NCI-H82 (cell line): ENCODE measurements around the gene GALNT15.

ENCODE experiments used
- DNase-seq: peaks from one replicate; lab custom pipeline; 2025; lab: John Stamatoyannopoulos, UW

Gene GALNT15

GRCh38 chr3:16151109-16151508 lies 23.4 kb upstream of the GALNT15 start:
- no peak for DNase-seq

- no peak for DNase-seq
Observed at GRCh38 chr3:16168211-16168610, 6.3 kb upstream of the GALNT15 start.

DNA sequence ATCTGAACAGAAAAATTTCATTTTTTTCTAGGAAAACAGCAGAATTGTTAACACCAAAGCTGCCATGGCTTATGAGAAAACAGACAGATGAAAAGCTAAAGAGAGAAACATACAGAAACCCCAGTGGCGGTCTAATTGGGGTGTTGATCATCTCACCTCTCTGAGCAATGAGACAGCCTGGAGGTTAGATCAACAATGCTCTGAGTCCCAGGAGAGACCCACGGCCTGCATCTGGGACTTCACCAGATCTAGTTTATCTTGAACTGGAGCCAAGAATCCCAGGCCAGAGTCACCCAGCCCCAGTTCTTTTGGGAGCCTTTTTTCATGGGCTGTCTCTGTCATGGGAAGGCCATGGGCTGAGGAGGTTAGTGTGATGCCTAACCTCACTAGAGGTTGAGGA lies 3.5 kb upstream of the GALNT15 start:
- DNase-seq, result no peak

DNA sequence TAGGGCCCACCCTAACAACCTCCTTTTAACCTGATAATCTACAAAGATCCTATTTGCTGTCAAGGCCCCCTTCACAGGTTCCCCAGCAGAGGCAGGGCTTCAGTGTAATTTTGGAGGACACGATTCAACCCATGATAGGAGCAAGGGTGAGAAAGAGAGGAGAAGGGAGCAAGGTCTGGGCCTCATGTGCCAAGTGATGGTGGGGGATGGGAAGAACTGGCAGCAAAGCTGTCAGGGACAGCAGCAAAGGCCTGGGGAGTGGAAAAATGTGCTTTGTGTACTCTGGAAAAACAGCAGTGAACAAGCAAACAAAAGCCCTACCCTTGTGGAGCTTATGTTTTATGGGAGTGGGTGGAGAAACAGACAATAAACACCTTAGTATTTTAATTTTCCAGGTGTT lies 2.7 kb upstream of the GALNT15 start:
- DNase-seq, result no peak

GRCh38 chr3:16173283-16174025 lies 1.0 kb upstream of the GALNT15 start:
- no peak for DNase-seq

DNA sequence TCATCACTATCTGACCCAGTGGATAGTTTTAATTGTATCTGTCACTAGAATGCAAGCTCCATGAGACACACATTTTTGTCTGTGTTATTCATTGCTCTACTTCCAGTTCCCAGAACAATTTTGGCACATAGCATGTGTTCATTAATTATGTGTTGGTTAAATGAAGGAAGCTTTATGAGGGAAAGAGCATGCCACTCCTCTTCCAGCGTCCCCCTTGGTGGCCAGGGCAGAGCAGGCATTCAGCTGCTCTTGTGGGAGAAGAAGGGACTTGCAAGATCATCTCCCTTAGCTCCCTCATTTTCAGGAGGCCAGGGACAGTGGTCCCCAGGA lies 489 bp upstream of the GALNT15 start:
- DNase-seq, result no peak

DNA sequence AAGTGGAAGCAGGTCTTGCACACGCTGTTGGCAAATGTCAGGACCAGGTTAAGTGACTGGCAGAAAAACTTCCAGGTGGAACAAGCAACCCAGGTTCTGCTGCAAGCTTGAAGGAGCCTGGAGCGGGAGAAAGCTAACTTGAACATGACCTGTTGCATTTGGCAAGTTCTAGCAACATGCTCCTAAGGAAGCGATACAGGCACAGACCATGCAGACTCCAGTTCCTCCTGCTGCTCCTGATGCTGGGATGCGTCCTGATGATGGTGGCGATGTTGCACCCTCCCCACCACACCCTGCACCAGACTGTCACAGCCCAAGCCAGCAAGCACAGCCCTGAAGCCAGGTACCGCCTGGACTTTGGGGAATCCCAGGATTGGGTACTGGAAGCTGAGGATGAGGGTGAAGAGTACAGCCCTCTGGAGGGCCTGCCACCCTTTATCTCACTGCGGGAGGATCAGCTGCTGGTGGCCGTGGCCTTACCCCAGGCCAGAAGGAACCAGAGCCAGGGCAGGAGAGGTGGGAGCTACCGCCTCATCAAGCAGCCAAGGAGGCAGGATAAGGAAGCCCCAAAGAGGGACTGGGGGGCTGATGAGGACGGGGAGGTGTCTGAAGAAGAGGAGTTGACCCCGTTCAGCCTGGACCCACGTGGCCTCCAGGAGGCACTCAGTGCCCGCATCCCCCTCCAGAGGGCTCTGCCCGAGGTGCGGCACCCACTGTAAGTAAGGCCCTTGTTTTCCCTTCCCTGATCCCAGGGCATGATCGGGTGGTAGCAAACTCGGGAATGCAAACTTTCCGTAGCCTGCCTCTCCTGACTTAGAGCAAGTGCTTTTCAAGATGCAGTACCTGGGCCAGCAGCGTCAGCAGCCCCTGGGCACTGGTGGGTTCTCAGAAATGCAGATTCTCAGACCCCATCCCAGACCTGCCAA lies 759 bp downstream of the GALNT15 start:
- DNase-seq, result no peak

GRCh38 chr3:16176391-16177030 lies 2.0 kb downstream of the GALNT15 start:
- no peak for DNase-seq

DNA sequence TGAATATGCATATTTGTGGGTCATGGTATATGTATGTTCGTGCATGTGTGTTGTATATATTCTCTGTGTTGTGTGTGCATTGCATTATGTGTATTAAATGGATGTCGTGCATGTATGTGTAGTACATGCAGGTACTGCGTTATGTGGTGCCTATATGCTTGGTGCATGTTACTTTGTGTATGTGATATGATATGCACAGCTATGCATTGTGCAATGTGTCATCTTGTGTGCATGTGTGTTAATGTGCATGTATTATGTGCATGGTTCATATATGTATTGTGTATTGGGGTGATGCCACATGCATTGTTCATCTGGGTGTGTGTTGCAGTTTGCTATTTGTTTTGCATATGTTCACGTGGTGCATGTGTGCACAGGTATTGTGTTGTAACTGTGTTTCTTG lies 2.9 kb downstream of the GALNT15 start:
- DNase-seq, result no peak

DNA sequence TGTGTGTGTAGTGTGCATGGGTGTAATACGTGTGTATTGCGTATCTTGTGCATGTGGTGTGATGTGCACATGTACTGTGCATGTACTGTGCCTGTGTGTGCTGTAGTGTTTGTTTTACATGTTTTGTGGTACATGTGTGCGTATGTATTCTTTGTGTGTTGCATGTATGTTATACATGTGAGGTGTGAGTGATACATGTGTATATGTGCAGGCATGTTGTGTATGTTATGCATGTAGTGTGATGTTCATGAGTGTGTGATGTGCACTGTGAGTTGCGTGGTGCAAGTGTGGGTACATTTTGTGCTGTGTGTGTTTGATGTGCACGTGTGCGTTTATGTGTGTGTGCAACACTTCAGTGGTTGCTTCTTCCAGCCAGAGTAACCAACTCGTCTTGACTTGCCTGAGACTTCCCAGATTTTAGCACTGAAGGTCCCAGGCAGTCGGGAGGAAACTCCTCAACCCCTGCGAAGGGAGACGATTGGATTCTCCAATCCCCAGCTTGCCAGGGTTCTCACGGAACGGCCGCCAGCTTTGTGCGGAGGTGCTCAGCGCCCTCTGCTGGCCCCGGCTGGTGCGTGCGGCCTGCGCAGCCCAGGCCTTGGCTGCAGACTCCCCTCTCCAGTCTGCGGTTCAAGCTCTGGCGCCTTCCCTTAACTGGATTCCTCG lies 3.6 kb downstream of the GALNT15 start:
- no peak for DNase-seq

- DNase-seq, result no peak
Observed at GRCh38 chr3:16178628-16178988, 4.1 kb downstream of the GALNT15 start.

GRCh38 chr3:16179261-16179660 lies 4.8 kb downstream of the GALNT15 start:
- DNase-seq, result no peak

GRCh38 chr3:16179771-16180736 lies 5.6 kb downstream of the GALNT15 start:
- peak; percentile 26 for DNase-seq

DNA sequence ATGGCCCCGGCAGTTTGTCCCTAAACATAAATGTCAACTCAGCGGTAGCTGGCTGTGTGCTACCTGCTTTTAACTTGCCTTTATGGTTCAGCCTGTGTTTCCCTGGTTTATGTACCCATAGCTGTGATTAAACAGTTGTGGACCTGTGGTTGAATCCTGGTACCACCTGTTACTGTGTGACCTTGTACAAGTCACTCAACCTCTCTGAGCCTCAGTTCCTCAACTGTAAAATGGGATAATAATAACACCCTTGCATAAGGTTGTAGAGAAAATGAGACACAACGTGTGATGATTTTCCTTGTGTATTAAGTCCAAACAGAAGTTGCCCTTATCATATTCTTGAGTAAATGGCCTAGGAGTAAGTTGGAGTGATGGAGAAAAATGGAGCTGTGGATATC lies 6.3 kb downstream of the GALNT15 start:
- DNase-seq, result no peak

- no peak for DNase-seq
Observed at GRCh38 chr3:16181361-16181760, 6.9 kb downstream of the GALNT15 start.

- no peak for DNase-seq
Observed at GRCh38 chr3:16182183-16182582, 7.7 kb downstream of the GALNT15 start.

DNA sequence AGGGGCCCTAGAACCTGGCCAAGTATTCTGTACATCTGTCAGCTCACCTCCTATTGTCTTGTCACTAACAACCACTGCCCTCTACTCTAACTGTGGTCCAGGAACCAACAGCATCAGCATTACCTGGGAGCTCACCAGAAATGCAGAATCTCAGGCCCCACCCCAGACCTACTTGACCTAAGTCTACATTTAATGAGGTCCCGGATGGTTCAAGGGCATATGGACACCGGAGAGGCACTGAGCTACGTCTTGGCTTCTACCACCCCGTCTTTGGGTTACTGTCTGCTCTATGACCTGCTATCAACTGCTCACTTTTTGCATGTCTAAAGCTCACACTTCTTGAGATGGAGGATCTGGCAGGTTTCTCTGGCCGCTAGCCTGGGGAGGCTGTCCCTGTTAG lies 8.1 kb downstream of the GALNT15 start:
- no peak for DNase-seq

GRCh38 chr3:16183082-16183481 lies 8.6 kb downstream of the GALNT15 start:
- no peak for DNase-seq

- DNase-seq, result peak; percentile 88
Observed at GRCh38 chr3:16183601-16184270, 9.3 kb downstream of the GALNT15 start.

- DNase-seq, result no peak
Observed at GRCh38 chr3:16186086-16186485, 11.6 kb downstream of the GALNT15 start.

DNA sequence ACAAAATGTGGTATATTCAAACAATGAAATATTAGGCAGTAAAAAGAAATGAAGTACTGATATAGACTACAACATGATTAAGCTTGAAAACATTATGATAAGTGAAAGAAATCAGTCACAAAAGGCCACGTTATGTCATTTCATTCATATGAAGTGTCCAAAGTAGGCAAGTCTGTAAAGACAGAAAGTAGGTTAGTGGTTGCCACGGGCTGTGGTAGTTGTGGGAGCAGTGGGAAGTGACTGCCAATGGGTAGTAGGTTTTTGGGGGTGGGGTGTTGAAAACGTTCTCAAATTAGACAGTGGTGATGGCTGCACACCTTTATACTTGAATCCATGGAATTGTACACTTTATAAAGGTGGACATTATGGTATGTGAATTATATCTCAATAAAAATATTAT lies 12.1 kb downstream of the GALNT15 start:
- no peak for DNase-seq
